DND-41 (cell line): ENCODE data around the gene DEPDC1.

Experiments
- CTCF ChIP-seq: IDR thresholded peaks from 2 replicates; pipeline ENCODE4 v1.5.1; 2012; ENCODE audit warnings: borderline replicate concordance, low read length, moderate library complexity, mild to moderate bottlenecking; ENCODE audit not compliant: poor library complexity, severe bottlenecking; ENCODE audit errors: extremely low read depth
- EZH2 ChIP-seq: IDR thresholded peaks from 3 replicates; pipeline ENCODE4 v1.6.1; 2012; ENCODE audit warnings: borderline replicate concordance, low read depth, mild to moderate bottlenecking, moderate library complexity, low read length, inconsistent platforms; ENCODE audit not compliant: severe bottlenecking

GRCh38 chr1:68484618-68485017 lies 12.3 kb downstream of the DEPDC1 start:
- TF ChIP-seq CTCF = no peak
- TF ChIP-seq EZH2 = no peak
